CD4-positive, alpha-beta T cell (primary cell): ENCODE measurements around the gene PRR18. TPM values are rescaled to one million over a fixed set of nuclear protein-coding genes. Genes with fewer than 3 reads are reported as not detected.

Experiments used
- ATAC-seq: fragments of 200-7000 bp; cut with Tn5 transposase; one replicate; pipeline ENCODE4 v1.10.0; 2022; ENCODE audit warnings: mild to moderate bottlenecking; ENCODE audit not compliant: poor library complexity
- CTCF ChIA-PET: fragments of 350-600 bp; sonication (Branson Sonifier 250); formaldehyde crosslinking; loops from one replicate; lab custom pipeline; 2021; ENCODE audit warnings: antibody characterized with exemption, inconsistent platforms; lab: Charles Lee
- POLR2A ChIA-PET: fragments of 350-600 bp; sonication (Branson Sonifier 250); formaldehyde crosslinking; loops from one replicate; lab custom pipeline; 2021; ENCODE audit warnings: antibody characterized with exemption, inconsistent platforms; lab: Charles Lee
- DNase-seq, 14 experiments: peaks; one replicate each; pipeline ENCODE4 v3.0.0-alpha.2; 2013 to 2020; ENCODE audit warnings: mixed read lengths in 2 of 14
- H3K27ac ChIP-seq, 2 donors: one replicate each; pipeline versions ENCODE4 v1.5.1 to v1.7.0; 2013; ENCODE audit warnings: low read length in 2 of 2, low read depth in 1 of 2, mild to moderate bottlenecking in 1 of 2
- H3K27me3 ChIP-seq, 2 experiments: 1 replicate in 1 of 2; 2 replicates in 1 of 2; pipeline versions ENCODE4 v1.6.1 to v1.7.0; 2013; ENCODE audit warnings: low read length in 2 of 2, control low read depth in 1 of 2, mild to moderate bottlenecking in 1 of 2, moderate library complexity in 1 of 2; ENCODE audit not compliant: insufficient read depth in 2 of 2, control insufficient read depth in 1 of 2
- H3K36me3 ChIP-seq: one replicate; pipeline ENCODE4 v1.6.1; 2013; ENCODE audit warnings: low read length, control low read depth; ENCODE audit not compliant: insufficient read depth
- H3K4me1 ChIP-seq: one replicate; pipeline ENCODE4 v1.6.1; 2013; ENCODE audit warnings: low read length, control low read depth; ENCODE audit not compliant: insufficient read depth
- H3K4me3 ChIP-seq: one replicate; pipeline ENCODE4 v1.5.1; 2013; ENCODE audit warnings: mild to moderate bottlenecking, low read length, moderate library complexity
- H3K9me3 ChIP-seq, 2 experiments: 1 replicate in 1 of 2; 2 replicates in 1 of 2; pipeline versions ENCODE4 v1.6.1 to v1.7.0; 2013; ENCODE audit warnings: low read length in 2 of 2, mild to moderate bottlenecking in 2 of 2, control low read depth in 1 of 2, moderate library complexity in 1 of 2; ENCODE audit not compliant: control insufficient read depth in 1 of 2, insufficient read depth in 1 of 2
- H3K27ac Mint-ChIP-seq: one replicate; pipeline ENCODE4 v1.8.0; 2020; ENCODE audit warnings: mixed read lengths
- H3K27me3 Mint-ChIP-seq: one replicate; pipeline ENCODE4 v1.8.0; 2021; ENCODE audit warnings: mixed read lengths
- H3K36me3 Mint-ChIP-seq: one replicate; pipeline ENCODE4 v1.8.0; 2021; ENCODE audit warnings: low read depth, mixed read lengths
- H3K4me1 Mint-ChIP-seq: one replicate; pipeline ENCODE4 v1.8.0; 2021; ENCODE audit warnings: low read depth, mixed read lengths
- H3K4me3 Mint-ChIP-seq: one replicate; pipeline ENCODE4 v1.8.0; 2020; ENCODE audit warnings: mild to moderate bottlenecking, mixed read lengths
- H3K9me3 Mint-ChIP-seq: one replicate; pipeline ENCODE4 v1.8.0; 2020; ENCODE audit warnings: mixed read lengths
- intact Hi-C, 2 experiments: fragments of 100-400 bp; cut with DNase I in 1 of 2; cut with micrococcal nuclease in 1 of 2; formaldehyde crosslinking; loops; one replicate each; pipeline versions ENCODE4 v1.15.1 to v1.9.0; 2023 to 2025; cut with DNase I, micrococcal nuclease
- total RNA-seq, 174 experiments: library from RNA in 2 of 174; stranded (reverse) in 2 of 174; gene quantifications; one replicate each; pipeline ENCODE4 v1.2.3 and lab custom pipeline; 2021 to 2026
- TF ChIP-seq, protein P1 (sequence below): fragments of 200-600 bp; IDR thresholded peaks from one replicate; pipeline ENCODE4 v1.8.0; 2022; ENCODE audit warnings: antibody characterized with exemption, mild to moderate bottlenecking

The PRR18 gene
- total RNA-seq, 2 experiments from 2014 or later: not detected

DNA sequence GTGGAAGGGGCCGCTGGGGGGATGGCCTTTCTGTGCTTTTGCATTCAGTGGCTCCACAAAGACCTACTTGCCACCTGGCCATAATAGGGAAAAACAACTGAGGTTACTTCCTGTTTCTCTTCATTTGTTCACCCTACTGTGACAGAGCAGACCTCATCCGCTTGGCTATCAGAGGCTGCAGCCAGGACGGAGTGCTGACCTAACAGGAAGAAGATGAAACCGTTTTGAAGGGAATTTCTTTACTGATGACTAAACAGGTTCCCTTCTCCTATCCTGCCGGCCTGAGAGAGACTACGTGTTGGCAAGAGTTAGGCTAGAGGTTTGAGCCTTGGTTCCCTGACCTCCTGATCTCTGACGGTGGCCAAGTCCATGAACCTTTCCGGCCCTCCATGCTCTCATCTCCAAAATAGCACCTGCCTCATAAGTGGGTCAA is 21.3 kb downstream of the PRR18 start:
- H3K27ac ChIP-seq: no peak overlapping the region
- H3K36me3 Mint-ChIP-seq: no peaks in the 10 kb centered on the region
- no peaks in the 10 kb centered on the region for H3K36me3 ChIP-seq
- H3K27me3 Mint-ChIP-seq: peaks cover 22% of the 10 kb centered on the region
- TF ChIP-seq, protein P1, sequence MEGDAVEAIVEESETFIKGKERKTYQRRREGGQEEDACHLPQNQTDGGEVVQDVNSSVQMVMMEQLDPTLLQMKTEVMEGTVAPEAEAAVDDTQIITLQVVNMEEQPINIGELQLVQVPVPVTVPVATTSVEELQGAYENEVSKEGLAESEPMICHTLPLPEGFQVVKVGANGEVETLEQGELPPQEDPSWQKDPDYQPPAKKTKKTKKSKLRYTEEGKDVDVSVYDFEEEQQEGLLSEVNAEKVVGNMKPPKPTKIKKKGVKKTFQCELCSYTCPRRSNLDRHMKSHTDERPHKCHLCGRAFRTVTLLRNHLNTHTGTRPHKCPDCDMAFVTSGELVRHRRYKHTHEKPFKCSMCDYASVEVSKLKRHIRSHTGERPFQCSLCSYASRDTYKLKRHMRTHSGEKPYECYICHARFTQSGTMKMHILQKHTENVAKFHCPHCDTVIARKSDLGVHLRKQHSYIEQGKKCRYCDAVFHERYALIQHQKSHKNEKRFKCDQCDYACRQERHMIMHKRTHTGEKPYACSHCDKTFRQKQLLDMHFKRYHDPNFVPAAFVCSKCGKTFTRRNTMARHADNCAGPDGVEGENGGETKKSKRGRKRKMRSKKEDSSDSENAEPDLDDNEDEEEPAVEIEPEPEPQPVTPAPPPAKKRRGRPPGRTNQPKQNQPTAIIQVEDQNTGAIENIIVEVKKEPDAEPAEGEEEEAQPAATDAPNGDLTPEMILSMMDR: no peak
- DNase-seq (peak in 2 of 14 experiments; percentile 28 to 52), ATAC-seq (no peak)
- H3K27ac Mint-ChIP-seq: no peak overlapping the region
- POLR2A ChIA-PET: no interaction called here
- H3K4me1 Mint-ChIP-seq: no peaks in the 10 kb centered on the region
- intact Hi-C loops: no loop called here
- no peaks in the 10 kb centered on the region for H3K9me3 Mint-ChIP-seq
- H3K4me3 ChIP-seq: no peak overlapping the region
- CTCF ChIA-PET: no interaction called here
- H3K27me3 ChIP-seq: peaks cover 4 to 6% of the 10 kb centered on the region in 2 experiments
- H3K4me3 Mint-ChIP-seq: no peak overlapping the region
- no peaks in the 10 kb centered on the region for H3K4me1 ChIP-seq
- no peaks in the 10 kb centered on the region for H3K9me3 ChIP-seq

DNA sequence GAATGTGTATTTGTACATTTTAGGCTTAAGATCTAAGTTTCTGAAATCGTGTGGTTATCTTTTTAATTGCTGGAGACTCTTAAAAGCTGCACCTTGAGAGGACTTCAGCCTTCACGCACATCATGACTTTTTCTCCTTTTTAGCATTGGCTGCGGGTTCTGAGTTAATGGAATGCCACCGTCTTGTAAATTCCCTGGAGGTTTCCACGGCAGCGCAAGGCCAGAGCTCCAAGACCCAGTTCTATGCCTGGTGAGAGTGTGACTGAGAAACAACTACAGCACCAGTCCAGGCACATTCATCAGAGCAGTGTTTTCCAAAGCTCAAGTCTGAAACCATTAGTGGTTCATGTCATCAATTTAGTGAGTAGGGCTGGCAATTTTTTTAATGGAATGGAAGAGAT is 23.0 kb downstream of the PRR18 start:
- no peak overlapping the region for H3K4me3 Mint-ChIP-seq
- Histone ChIP-seq H3K4me3 (no peak overlapping the region), H3K36me3 (no peaks in the 10 kb centered on the region), H3K4me1 (no peaks in the 10 kb centered on the region), H3K9me3 (no peaks in the 10 kb centered on the region), H3K27me3 (peaks cover 4 to 6% of the 10 kb centered on the region in 2 experiments), H3K27ac (no peak overlapping the region)
- no peaks in the 10 kb centered on the region for H3K4me1 Mint-ChIP-seq
- CTCF ChIA-PET: interaction anchor here (0.9 kb wide), 1 partner anchor 9 kb away, joined by 3 read pairs; no protein-coding TSS in a partner anchor
- POLR2A ChIA-PET: no interaction called here
- ATAC-seq (no peak), DNase-seq (no peak)
- H3K36me3 Mint-ChIP-seq: no peaks in the 10 kb centered on the region
- TF ChIP-seq, protein P1: no peak
- no peaks in the 10 kb centered on the region for H3K9me3 Mint-ChIP-seq
- intact Hi-C loops: no loop called here
- peaks cover 19% of the 10 kb centered on the region for H3K27me3 Mint-ChIP-seq
- no peak overlapping the region for H3K27ac Mint-ChIP-seq

DNA sequence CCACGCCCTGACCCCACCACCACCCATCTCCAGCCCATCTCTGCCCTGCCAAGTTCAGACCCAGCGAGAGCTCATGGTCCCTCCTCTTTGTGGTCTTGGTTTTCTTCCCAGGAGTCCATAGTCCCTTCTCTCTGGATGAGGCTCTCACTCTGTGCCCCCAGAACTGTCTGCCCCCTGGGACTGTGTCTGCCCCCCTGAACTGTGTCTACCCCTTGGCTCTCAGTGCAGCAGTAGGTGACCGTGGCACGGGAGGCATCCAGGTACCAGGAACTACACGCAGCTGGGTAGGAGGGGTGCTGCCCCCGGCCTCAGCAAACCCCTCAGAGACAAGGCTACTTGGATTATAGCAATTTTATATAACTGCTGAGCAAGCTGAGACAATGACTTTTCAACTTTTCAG is 23.6 kb downstream of the PRR18 start:
- intact Hi-C loops: no loop called here
- Histone ChIP-seq H3K27me3 (peaks cover 4 to 6% of the 10 kb centered on the region in 2 experiments), H3K27ac (no peak overlapping the region), H3K4me1 (no peaks in the 10 kb centered on the region), H3K4me3 (no peak overlapping the region), H3K36me3 (no peaks in the 10 kb centered on the region), H3K9me3 (no peaks in the 10 kb centered on the region)
- ATAC-seq: no peak
- TF ChIP-seq, protein P1: no peak
- DNase-seq: no peak
- H3K4me1 Mint-ChIP-seq: no peaks in the 10 kb centered on the region
- no peaks in the 10 kb centered on the region for H3K36me3 Mint-ChIP-seq
- no peak overlapping the region for H3K4me3 Mint-ChIP-seq
- H3K9me3 Mint-ChIP-seq: no peaks in the 10 kb centered on the region
- H3K27ac Mint-ChIP-seq: no peak overlapping the region
- H3K27me3 Mint-ChIP-seq: peaks cover 19% of the 10 kb centered on the region
- CTCF ChIA-PET: interaction anchor here (0.9 kb wide), 1 partner anchor 9 kb away, joined by 3 read pairs; no protein-coding TSS in a partner anchor
- POLR2A ChIA-PET: no interaction called here
